Karpas-422 (cell line): ENCODE results near the gene ATP8B4. TPM values are rescaled to one million over a fixed set of nuclear protein-coding genes. Genes with fewer than 3 reads are reported as not detected.

Experiments used
- DNase-seq: peaks from one replicate; pipeline ENCODE4 v3.0.0-alpha.2; 2015
- H2AFZ ChIP-seq: fragments of 200-600 bp; sonication (generic); 2 replicates; pipeline ENCODE4 v1.6.1; 2014; ENCODE audit warnings: antibody characterized with exemption, low read length, mixed read lengths
- H3K27ac ChIP-seq: fragments of 200-600 bp; sonication (generic); 2 replicates; pipeline ENCODE4 v1.5.1; 2014; ENCODE audit warnings: mild to moderate bottlenecking, low read length, moderate library complexity
- H3K27me3 ChIP-seq: fragments of 200-600 bp; sonication (generic); 2 replicates; pipeline ENCODE4 v1.6.1; 2014; ENCODE audit warnings: low read length, mixed read lengths
- H3K36me3 ChIP-seq: fragments of 200-600 bp; sonication (generic); 2 replicates; pipeline ENCODE4 v1.6.1; 2014; ENCODE audit warnings: low read length, mixed read lengths; ENCODE audit not compliant: insufficient read depth
- H3K4me1 ChIP-seq: fragments of 200-600 bp; sonication (generic); 2 replicates; pipeline ENCODE4 v1.6.1; 2014; ENCODE audit warnings: mild to moderate bottlenecking, low read length, mixed read lengths
- H3K4me2 ChIP-seq: fragments of 200-600 bp; sonication (generic); 2 replicates; pipeline ENCODE4 v1.6.1; 2014; ENCODE audit warnings: low read length, low read depth, mild to moderate bottlenecking; ENCODE audit not compliant: poor library complexity, severe bottlenecking
- H3K4me3 ChIP-seq: fragments of 200-600 bp; sonication (generic); 2 replicates; pipeline ENCODE4 v1.5.1; 2014; ENCODE audit warnings: mild to moderate bottlenecking, antibody characterized with exemption, low read length, mixed read lengths
- H3K79me2 ChIP-seq: fragments of 200-600 bp; sonication (generic); 2 replicates; pipeline ENCODE4 v1.6.1; 2014; ENCODE audit warnings: mild to moderate bottlenecking, low read length, mixed read lengths
- H3K9ac ChIP-seq: fragments of 200-600 bp; sonication (generic); 2 replicates; pipeline ENCODE4 v1.6.0; 2014; ENCODE audit warnings: low read length
- H3K9me2 ChIP-seq: fragments of 200-600 bp; sonication (generic), shearing (Covaris generic); replicated peaks from 2 replicates; pipeline ENCODE4 v1.6.0; 2014; ENCODE audit warnings: mild to moderate bottlenecking, low read length, moderate library complexity; ENCODE audit not compliant: insufficient read depth
- H3K9me3 ChIP-seq: fragments of 300-700, 200-600 bp; sonication (generic); 2 replicates; pipeline ENCODE4 v1.6.1; 2014; ENCODE audit warnings: low read length, mixed read lengths
- H4K20me1 ChIP-seq: fragments of 200-600 bp; sonication (generic); 2 replicates; pipeline ENCODE4 v1.6.1; 2014; ENCODE audit warnings: mild to moderate bottlenecking, antibody characterized with exemption, low read length, low read depth; ENCODE audit not compliant: insufficient read depth
- total RNA-seq: library from RNA; depleted of rRNA; stranded (reverse); fragments of >200 nt; shearing (Covaris generic); gene quantifications from 2 replicates; pipeline ENCODE4 v1.2.3, GENCODE V29; 2014; ENCODE audit warnings: low replicate concordance

Gene ATP8B4
- total RNA-seq, 1 experiment from 2014 or later, result not detected

DNA sequence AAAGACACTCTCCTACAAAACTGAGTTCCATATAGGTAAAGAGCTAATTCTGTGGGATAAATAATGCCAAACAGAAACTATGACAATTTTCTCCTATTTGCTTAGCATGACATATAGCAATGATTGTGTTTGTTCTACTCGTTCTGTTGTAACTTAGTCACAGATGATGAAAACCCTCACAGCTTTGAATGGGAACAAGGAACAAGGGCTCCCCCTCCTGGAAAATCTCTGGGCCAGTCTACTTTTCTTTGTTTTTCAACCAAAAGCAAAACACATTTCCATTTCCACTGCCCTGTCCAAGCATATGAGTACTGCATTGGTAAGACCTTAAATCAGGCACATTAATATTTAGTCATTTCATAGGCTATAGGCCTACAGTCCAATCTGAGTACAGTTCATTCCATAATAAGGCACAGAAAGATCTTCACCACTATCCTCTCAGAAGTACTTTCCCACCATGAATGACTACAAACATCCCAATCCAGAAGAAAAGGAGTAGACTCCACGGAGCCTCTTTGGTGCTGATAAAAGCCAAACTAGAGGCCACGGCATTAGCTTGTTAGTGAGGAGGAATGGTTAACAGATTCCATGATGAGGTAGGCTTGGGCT, 67.1 kb downstream of the ATP8B4 start:
- no peaks in the 10 kb centered on the region for H3K9me2 ChIP-seq
- H3K9ac ChIP-seq, result no peak overlapping the region
- no peak overlapping the region for H3K4me2 ChIP-seq
- no peak overlapping the region for H3K27ac ChIP-seq
- no peak overlapping the region for H3K4me3 ChIP-seq
- no peaks in the 10 kb centered on the region for H3K27me3 ChIP-seq
- H3K36me3 ChIP-seq, result no peaks in the 10 kb centered on the region
- DNase-seq, result peak; percentile 60
- no peaks in the 10 kb centered on the region for H3K79me2 ChIP-seq
- H2AFZ ChIP-seq, result no peak overlapping the region
- H3K4me1 ChIP-seq, result no peaks in the 10 kb centered on the region
- no peaks in the 10 kb centered on the region for H3K9me3 ChIP-seq
- no peaks in the 10 kb centered on the region for H4K20me1 ChIP-seq

- no peaks in the 10 kb centered on the region for H3K9me3 ChIP-seq
- H2AFZ ChIP-seq, result no peak overlapping the region
- no peaks in the 10 kb centered on the region for H3K4me1 ChIP-seq
- H3K9ac ChIP-seq, result no peak overlapping the region
- H3K36me3 ChIP-seq, result no peaks in the 10 kb centered on the region
- no peak for DNase-seq
- no peaks in the 10 kb centered on the region for H3K79me2 ChIP-seq
- no peak overlapping the region for H3K27ac ChIP-seq
- H4K20me1 ChIP-seq, result no peaks in the 10 kb centered on the region
- no peak overlapping the region for H3K4me3 ChIP-seq
- H3K9me2 ChIP-seq, result no peaks in the 10 kb centered on the region
- no peaks in the 10 kb centered on the region for H3K27me3 ChIP-seq
- no peak overlapping the region for H3K4me2 ChIP-seq
These were observed 67.9 kb downstream of the ATP8B4 start for GRCh38 chr15:50050986-50051743.

- no peak overlapping the region for H3K4me2 ChIP-seq
- no peaks in the 10 kb centered on the region for H3K4me1 ChIP-seq
- H3K79me2 ChIP-seq, result no peaks in the 10 kb centered on the region
- no peaks in the 10 kb centered on the region for H4K20me1 ChIP-seq
- no peaks in the 10 kb centered on the region for H3K36me3 ChIP-seq
- H3K9ac ChIP-seq, result no peak overlapping the region
- H3K27me3 ChIP-seq, result no peaks in the 10 kb centered on the region
- H3K9me3 ChIP-seq, result no peaks in the 10 kb centered on the region
- H3K9me2 ChIP-seq, result no peaks in the 10 kb centered on the region
- no peak for DNase-seq
- no peak overlapping the region for H3K4me3 ChIP-seq
- H3K27ac ChIP-seq, result no peak overlapping the region
- no peak overlapping the region for H2AFZ ChIP-seq
These were observed 69.2 kb downstream of the ATP8B4 start for GRCh38 chr15:50049871-50050270.

- no peak overlapping the region for H3K27ac ChIP-seq
- H3K4me2 ChIP-seq, result no peak overlapping the region
- H2AFZ ChIP-seq, result no peak overlapping the region
- H3K79me2 ChIP-seq, result no peaks in the 10 kb centered on the region
- peaks cover 10% of the 10 kb centered on the region; the same call in 1 of the 2 replicates for H3K9me3 ChIP-seq
- H3K4me3 ChIP-seq, result no peak overlapping the region
- H3K36me3 ChIP-seq, result no peaks in the 10 kb centered on the region
- H3K4me1 ChIP-seq, result no peaks in the 10 kb centered on the region
- DNase-seq, result no peak
- H3K27me3 ChIP-seq, result no peaks in the 10 kb centered on the region
- no peak overlapping the region for H3K9ac ChIP-seq
- H4K20me1 ChIP-seq, result no peaks in the 10 kb centered on the region
- no peaks in the 10 kb centered on the region for H3K9me2 ChIP-seq
These were observed 72.2 kb downstream of the ATP8B4 start for GRCh38 chr15:50046867-50047266.

DNA sequence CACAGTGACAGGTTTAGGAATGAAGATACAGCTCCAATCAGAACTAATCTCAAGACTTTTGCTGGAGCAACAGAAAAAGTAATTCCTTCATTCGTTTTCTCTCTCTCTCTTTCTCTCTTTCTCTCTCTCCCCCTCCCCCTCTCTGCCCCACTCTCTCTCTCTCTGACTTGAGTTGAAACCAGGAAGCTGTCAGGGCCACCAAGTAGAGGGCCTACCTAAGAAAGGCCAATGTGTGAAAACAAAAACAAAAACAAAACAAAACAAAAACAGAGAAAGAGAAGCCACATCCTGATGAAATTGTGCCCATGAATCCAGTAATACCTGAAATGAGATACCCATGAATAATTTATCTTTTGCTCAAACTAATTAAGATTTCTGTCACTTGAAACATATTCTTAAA, 72.9 kb downstream of the ATP8B4 start:
- Histone ChIP-seq H2AFZ (no peak overlapping the region), H3K27ac (no peak overlapping the region), H3K9me3 (peaks cover 10% of the 10 kb centered on the region; the same call in 1 of the 2 replicates), H3K36me3 (no peaks in the 10 kb centered on the region), H3K4me3 (no peak overlapping the region), H4K20me1 (no peaks in the 10 kb centered on the region), H3K27me3 (no peaks in the 10 kb centered on the region), H3K79me2 (no peaks in the 10 kb centered on the region), H3K9me2 (no peaks in the 10 kb centered on the region), H3K4me2 (no peak overlapping the region), H3K9ac (no peak overlapping the region), H3K4me1 (no peaks in the 10 kb centered on the region)
- DNase-seq, result no peak

DNA sequence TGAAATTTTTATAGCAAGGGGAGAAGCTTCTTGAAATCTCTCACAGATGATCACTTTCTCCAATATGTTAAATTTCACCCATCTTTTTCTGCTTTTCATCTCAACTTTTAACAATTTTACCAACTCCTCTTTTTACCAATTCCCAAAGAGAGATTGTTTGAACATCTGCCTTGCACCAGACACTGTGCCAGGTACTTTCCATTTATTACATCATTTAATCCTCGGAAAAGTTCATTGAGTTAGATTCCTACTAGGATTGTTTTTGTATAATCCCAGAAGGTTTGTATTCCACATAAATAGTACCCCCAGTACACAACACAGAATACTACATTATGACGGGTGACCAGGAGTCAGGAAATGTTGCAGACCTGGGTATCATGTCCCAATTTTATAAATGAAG, 74.1 kb downstream of the ATP8B4 start:
- Histone ChIP-seq H2AFZ (no peak overlapping the region), H3K27ac (no peak overlapping the region), H3K4me2 (no peak overlapping the region), H3K4me1 (no peaks in the 10 kb centered on the region), H3K9me2 (no peaks in the 10 kb centered on the region), H4K20me1 (no peaks in the 10 kb centered on the region), H3K9me3 (peaks cover 10% of the 10 kb centered on the region; the same call in 1 of the 2 replicates), H3K9ac (no peak overlapping the region), H3K36me3 (no peaks in the 10 kb centered on the region), H3K4me3 (no peak overlapping the region), H3K27me3 (no peaks in the 10 kb centered on the region), H3K79me2 (no peaks in the 10 kb centered on the region)
- no peak for DNase-seq

DNA sequence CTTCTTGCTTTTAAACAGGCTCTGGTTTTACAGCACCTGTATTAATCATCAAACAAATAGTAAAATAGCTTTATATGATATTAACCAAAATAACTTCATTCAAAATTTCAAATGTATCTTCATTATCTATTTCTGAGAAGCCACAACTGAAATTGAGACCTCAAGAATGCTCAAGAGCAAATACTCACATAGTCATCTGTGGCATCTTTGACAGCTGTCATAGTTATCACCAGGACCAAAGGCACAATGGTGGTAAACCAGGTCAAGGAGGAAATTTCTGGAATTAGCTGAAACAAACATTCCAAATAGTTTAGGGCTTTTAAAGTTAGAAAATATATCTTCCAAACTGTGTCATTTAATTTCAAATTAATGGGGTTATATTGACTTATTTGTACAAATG, 74.6 kb downstream of the ATP8B4 start:
- peaks cover 10% of the 10 kb centered on the region; the same call in 1 of the 2 replicates for H3K9me3 ChIP-seq
- H3K36me3 ChIP-seq, result no peaks in the 10 kb centered on the region
- no peak for DNase-seq
- no peak overlapping the region for H3K4me3 ChIP-seq
- H3K4me2 ChIP-seq, result no peak overlapping the region
- H3K27me3 ChIP-seq, result no peaks in the 10 kb centered on the region
- H2AFZ ChIP-seq, result no peak overlapping the region
- no peak overlapping the region for H3K27ac ChIP-seq
- no peaks in the 10 kb centered on the region for H4K20me1 ChIP-seq
- H3K79me2 ChIP-seq, result no peaks in the 10 kb centered on the region
- no peaks in the 10 kb centered on the region for H3K4me1 ChIP-seq
- no peak overlapping the region for H3K9ac ChIP-seq
- H3K9me2 ChIP-seq, result no peaks in the 10 kb centered on the region

GRCh38 chr15:50042775-50043174, 76.3 kb downstream of the ATP8B4 start:
- H4K20me1 ChIP-seq, result no peaks in the 10 kb centered on the region
- no peak overlapping the region for H3K27ac ChIP-seq
- H3K9me2 ChIP-seq, result no peaks in the 10 kb centered on the region
- no peaks in the 10 kb centered on the region for H3K4me1 ChIP-seq
- H3K9me3 ChIP-seq, result peaks cover 10% of the 10 kb centered on the region; the same call in 1 of the 2 replicates
- no peaks in the 10 kb centered on the region for H3K27me3 ChIP-seq
- no peak overlapping the region for H2AFZ ChIP-seq
- no peak overlapping the region for H3K4me3 ChIP-seq
- no peak for DNase-seq
- H3K9ac ChIP-seq, result no peak overlapping the region
- H3K36me3 ChIP-seq, result no peaks in the 10 kb centered on the region
- H3K79me2 ChIP-seq, result no peaks in the 10 kb centered on the region
- no peak overlapping the region for H3K4me2 ChIP-seq
